Measurements from ENCODE around the gene SMAD2.

DNA sequence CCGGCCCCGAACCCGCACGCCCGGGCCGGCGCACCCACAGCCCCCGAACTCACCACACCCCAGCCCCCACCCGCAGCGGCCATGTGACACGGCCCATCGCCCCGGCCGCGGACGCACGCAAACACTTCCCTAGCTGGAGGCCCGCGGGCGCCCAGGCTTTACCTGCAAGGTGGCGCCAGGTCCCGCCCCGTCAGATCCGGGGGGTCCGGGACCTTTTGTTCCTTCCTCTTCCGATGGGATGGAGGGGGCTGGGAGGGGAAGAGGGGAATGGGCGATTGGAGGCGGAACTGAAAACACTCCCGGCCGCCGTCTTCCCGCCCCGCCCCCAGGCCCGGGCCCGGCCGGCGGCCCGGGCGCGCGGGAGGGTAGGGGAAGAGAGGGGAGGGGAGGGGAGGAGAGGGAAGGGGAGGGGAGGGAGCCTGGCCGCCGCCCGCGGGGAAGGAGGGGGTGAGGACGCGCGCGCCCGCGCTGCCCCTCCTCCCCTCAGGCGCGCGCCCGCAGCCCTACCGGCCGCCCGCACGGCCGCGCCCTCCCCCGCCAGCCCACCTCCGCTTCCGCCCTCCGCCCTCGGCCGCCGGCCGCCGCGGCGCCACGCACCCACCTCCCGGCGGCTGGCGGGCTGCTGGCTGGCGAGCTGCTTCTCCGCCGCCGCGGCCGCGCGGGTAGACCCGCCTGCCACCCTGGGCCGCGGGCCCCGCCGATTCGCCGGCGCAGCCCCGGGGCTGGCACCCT is at the start of gene SMAD2:
- TF ChIP-seq, protein P1, sequence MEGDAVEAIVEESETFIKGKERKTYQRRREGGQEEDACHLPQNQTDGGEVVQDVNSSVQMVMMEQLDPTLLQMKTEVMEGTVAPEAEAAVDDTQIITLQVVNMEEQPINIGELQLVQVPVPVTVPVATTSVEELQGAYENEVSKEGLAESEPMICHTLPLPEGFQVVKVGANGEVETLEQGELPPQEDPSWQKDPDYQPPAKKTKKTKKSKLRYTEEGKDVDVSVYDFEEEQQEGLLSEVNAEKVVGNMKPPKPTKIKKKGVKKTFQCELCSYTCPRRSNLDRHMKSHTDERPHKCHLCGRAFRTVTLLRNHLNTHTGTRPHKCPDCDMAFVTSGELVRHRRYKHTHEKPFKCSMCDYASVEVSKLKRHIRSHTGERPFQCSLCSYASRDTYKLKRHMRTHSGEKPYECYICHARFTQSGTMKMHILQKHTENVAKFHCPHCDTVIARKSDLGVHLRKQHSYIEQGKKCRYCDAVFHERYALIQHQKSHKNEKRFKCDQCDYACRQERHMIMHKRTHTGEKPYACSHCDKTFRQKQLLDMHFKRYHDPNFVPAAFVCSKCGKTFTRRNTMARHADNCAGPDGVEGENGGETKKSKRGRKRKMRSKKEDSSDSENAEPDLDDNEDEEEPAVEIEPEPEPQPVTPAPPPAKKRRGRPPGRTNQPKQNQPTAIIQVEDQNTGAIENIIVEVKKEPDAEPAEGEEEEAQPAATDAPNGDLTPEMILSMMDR (IDR thresholded peaks at IDR 0.05), result no peak
- TF ChIP-seq POLR2A (IDR thresholded peaks at IDR 0.05), result no peak

All from right lobe of liver (tissue), 4 donors.